Kidney epithelial cell (primary cell): Measurements from ENCODE around the gene CAPS. TPM values are rescaled to one million over a fixed set of nuclear protein-coding genes. Genes with fewer than 3 reads are reported as not detected.

ENCODE experiments used
- DNase-seq: peaks from one replicate; pipeline ENCODE4 v3.0.0-alpha.2; 2010; ENCODE audit warnings: low read depth
- H3K27me3 ChIP-seq: 2 replicates; pipeline ENCODE4 v1.6.0; 2011; ENCODE audit warnings: low read length; ENCODE audit not compliant: control insufficient read depth, insufficient read depth
- H3K36me3 ChIP-seq: 2 replicates; pipeline ENCODE4 v1.5.1; 2011; ENCODE audit warnings: low read length; ENCODE audit not compliant: control insufficient read depth, insufficient read depth
- H3K4me3 ChIP-seq: 2 replicates; pipeline ENCODE4 v1.5.1; 2011; ENCODE audit warnings: low read depth, mild to moderate bottlenecking, control low read depth, low read length
- total RNA-seq: library from RNA; depleted of rRNA; stranded (reverse); fragments of >200 nt; gene quantifications from 2 replicates; pipeline ENCODE4 v1.2.3, GENCODE V29; 2015
- TF ChIP-seq, protein P1 (sequence below): IDR thresholded peaks from 2 replicates; pipeline ENCODE4 v1.5.1; 2011; ENCODE audit warnings: mild to moderate bottlenecking, moderate library complexity, low read length, control low read depth, inconsistent platforms; ENCODE audit not compliant: insufficient read depth, poor library complexity, severe bottlenecking

The CAPS gene
- total RNA-seq, 1 donor from 2014 or later, result 2.3 TPM

DNA sequence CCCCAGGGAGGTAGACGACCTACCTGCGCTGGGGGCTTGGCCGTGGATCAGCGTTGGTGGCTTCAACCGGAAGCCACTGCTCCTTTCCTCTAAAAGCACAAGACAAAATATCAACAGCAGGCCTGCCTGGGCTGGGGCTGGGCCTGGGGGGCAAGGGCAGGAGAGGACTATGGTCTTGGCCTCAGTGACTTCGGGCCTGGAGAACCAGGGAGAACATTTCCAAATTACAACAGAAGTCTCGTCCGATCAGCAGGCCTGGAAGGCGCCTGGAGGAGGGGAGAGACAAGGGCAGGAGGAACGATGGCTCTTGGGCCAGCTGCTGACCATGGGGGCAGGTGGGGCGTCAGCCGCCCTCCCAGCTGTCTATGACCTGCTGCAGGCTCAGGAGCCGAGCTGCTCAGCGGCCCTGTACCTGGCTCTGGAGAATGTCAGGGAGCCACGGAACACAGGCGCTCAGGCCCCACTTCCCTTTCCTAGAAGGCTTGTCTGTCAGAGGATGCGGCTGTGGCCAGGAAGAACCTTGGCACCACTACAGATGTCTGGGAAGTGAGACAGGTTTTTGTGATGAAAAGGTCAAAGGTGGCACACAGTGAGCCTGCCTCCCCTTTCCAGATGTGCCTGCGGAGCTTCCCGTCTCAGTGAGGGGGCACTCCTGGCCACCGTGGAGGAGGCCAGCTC lies 19.5 kb downstream of the CAPS start:
- Histone ChIP-seq H3K36me3 (no peaks in the 10 kb centered on the region), H3K27me3 (no peaks in the 10 kb centered on the region), H3K4me3 (no peak overlapping the region)
- TF ChIP-seq, protein P1, sequence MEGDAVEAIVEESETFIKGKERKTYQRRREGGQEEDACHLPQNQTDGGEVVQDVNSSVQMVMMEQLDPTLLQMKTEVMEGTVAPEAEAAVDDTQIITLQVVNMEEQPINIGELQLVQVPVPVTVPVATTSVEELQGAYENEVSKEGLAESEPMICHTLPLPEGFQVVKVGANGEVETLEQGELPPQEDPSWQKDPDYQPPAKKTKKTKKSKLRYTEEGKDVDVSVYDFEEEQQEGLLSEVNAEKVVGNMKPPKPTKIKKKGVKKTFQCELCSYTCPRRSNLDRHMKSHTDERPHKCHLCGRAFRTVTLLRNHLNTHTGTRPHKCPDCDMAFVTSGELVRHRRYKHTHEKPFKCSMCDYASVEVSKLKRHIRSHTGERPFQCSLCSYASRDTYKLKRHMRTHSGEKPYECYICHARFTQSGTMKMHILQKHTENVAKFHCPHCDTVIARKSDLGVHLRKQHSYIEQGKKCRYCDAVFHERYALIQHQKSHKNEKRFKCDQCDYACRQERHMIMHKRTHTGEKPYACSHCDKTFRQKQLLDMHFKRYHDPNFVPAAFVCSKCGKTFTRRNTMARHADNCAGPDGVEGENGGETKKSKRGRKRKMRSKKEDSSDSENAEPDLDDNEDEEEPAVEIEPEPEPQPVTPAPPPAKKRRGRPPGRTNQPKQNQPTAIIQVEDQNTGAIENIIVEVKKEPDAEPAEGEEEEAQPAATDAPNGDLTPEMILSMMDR, result no peak
- no peak for DNase-seq

DNA sequence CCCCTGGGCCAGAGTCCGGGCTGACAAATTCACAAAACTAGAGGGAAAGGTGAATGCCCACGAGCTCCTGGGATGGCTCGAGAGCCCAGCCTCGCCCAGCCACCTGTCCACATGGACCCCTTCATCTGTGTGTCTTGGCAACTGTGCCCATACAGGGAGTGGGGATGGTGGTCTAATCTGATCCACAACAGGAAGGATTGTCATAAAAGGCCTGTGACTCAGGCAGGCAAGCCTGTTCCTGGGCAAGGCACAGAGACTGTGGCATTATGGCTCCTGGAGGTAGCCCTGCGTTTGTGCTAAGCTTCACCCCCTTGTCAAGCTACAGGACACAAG lies 20.0 kb downstream of the CAPS start:
- TF ChIP-seq, protein P1, result no peak

GRCh38 chr19:5934774-5935472 lies 20.9 kb downstream of the CAPS start:
- TF ChIP-seq, protein P1, result no peak
- no peak overlapping the region for H3K4me3 ChIP-seq
- no peaks in the 10 kb centered on the region for H3K36me3 ChIP-seq
- no peaks in the 10 kb centered on the region for H3K27me3 ChIP-seq
- no peak for DNase-seq

More for the DNA sequence above, 20.0 kb downstream of the CAPS start:
- H3K36me3 ChIP-seq, result no peaks in the 10 kb centered on the region
- no peak for DNase-seq
- H3K4me3 ChIP-seq, result no peak overlapping the region
- no peaks in the 10 kb centered on the region for H3K27me3 ChIP-seq

GRCh38 chr19:5935473-5936291 lies 21.6 kb downstream of the CAPS start:
- H3K27me3 ChIP-seq, result no peaks in the 10 kb centered on the region
- no peaks in the 10 kb centered on the region for H3K36me3 ChIP-seq
- DNase-seq, result no peak
- TF ChIP-seq, protein P1, result no peak
- H3K4me3 ChIP-seq, result no peak overlapping the region

GRCh38 chr19:5936292-5936592 lies 22.2 kb downstream of the CAPS start:
- H3K4me3 ChIP-seq, result no peak overlapping the region
- H3K36me3 ChIP-seq, result peaks cover 2% of the 10 kb centered on the region
- no peak for DNase-seq
- H3K27me3 ChIP-seq, result no peaks in the 10 kb centered on the region
- TF ChIP-seq, protein P1, result no peak
